ENCODE data around the gene UBE2C.

DNA sequence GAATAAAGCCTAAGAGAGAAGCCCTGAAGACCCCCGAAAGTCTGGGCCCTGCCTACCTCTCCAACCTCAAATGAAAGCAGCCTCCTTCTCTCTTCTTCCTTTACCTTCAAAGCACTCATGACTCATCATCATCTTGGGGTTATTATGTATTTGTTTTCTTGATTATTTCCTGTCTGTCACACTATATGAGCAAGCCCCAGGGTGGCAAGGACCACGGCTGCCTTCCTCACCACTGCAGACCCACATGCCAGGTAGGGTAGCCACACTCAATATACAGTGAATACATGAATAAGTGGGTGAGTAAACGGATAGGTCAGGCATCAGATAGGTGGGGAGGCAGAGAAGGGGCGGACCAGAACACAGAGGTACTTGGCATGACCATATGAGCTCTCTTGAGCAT lies 29.6 kb upstream of the UBE2C start:
- TF ChIP-seq CTCF (IDR thresholded peaks at IDR 0.05) (no peak), POLR2AphosphoS5 (IDR thresholded peaks at IDR 0.05) (no peak), POLR2A (IDR thresholded peaks at IDR 0.05) (no peak)

Data from suprapubic skin (tissue), 4 donors.